CD4-positive, alpha-beta T cell treated with Interferon gamma for 1 hour (primary cell): Measurements from ENCODE around the gene MGAT3.

ENCODE experiments used
- DNase-seq: peaks from one replicate; pipeline ENCODE4 v3.0.0-alpha.2; 2020

The MGAT3 gene

GRCh38 chr22:39534591-39535356 lies 78.0 kb downstream of the MGAT3 start:
- DNase-seq: peak; percentile 68

- no peak for DNase-seq
Measured at GRCh38 chr22:39535357-39535725, 78.5 kb downstream of the MGAT3 start.

GRCh38 chr22:39535831-39536449 lies 79.1 kb downstream of the MGAT3 start:
- DNase-seq: no peak

- no peak for DNase-seq
Measured at GRCh38 chr22:39536711-39537110, 79.9 kb downstream of the MGAT3 start.

- DNase-seq: no peak
Measured at GRCh38 chr22:39537975-39538374, 81.2 kb downstream of the MGAT3 start.
